Left forelimb (tissue), 1 donor: Measurements from ENCODE around the gene KRT34.
"Not testable (repeated sequence)": the region's sequence is repeated elsewhere in the genome, so short reads cannot be mapped to it uniquely, and the experiment has no call there.

Experiments
- DNase-seq: peaks from one replicate; pipeline ENCODE4 v3.0.0-alpha.2; 2018; ENCODE audit warnings: low spot score

The KRT34 gene

DNA sequence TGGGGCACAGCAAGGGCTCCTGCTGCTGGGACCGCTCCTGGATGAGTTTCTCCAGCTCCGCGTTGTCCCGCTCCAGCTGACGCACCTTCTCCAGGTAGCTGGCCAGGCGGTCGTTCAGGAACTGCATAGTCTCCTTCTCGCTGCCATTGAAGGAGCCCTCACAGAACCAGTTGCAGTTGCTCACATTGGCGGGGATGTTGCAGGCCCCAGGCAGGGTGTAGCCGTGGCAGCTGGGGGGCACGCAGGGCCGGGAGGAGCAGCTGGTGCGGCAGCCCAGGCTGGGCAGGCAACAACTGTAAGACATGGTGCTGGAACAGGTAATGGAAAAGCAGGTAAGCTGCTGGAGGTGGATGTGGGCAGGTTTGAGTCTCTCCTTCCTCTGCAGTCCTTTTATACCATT is at the start of gene KRT34:
Gene KRT34, minus strand, starts transcription at position 364 of the 400 bp plus-strand sequence. Its CDS starts 60 bp downstream, at position 304.
- not testable (repeated sequence) for DNase-seq

DNA sequence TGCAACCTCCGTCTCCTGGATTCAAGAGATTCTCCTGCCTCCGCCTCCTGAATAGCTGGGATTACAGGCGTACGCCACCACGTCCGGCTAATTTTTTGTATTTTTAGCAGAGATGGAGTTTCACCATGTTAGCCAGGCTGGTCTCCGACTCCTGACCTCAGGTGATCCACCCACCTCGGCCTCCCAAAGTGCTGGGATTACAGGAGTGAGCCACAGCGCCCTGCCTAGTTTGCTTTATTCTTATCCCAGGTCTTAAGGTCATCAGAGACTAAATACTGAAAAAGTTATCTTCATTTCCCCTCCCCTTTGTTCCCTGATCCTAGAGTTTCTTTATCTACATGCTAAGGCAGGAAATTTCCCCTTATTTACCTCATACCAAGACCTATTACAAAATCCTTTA is 48.3 kb upstream of the KRT34 start:
- DNase-seq = not testable (repeated sequence)

DNA sequence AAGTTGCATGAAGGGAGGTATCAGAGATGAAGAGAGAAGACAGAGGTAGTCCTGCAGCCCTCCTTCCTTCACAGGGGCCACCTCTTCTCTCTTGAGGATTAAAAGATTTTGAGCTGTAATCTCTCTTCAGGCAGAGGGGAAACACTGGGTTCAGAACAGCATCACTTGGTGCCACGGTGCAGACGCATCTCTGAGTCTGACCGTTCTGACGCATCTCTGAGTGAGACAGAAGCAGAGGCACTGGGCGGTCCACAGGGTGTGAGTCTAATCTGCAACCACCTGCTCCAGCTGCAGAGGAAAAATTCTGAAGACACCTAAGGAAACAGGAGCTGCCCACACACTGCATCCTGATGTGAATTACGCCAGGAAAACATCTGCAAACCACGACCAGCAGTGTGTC is 47.6 kb upstream of the KRT34 start:
- DNase-seq = no peak

DNA sequence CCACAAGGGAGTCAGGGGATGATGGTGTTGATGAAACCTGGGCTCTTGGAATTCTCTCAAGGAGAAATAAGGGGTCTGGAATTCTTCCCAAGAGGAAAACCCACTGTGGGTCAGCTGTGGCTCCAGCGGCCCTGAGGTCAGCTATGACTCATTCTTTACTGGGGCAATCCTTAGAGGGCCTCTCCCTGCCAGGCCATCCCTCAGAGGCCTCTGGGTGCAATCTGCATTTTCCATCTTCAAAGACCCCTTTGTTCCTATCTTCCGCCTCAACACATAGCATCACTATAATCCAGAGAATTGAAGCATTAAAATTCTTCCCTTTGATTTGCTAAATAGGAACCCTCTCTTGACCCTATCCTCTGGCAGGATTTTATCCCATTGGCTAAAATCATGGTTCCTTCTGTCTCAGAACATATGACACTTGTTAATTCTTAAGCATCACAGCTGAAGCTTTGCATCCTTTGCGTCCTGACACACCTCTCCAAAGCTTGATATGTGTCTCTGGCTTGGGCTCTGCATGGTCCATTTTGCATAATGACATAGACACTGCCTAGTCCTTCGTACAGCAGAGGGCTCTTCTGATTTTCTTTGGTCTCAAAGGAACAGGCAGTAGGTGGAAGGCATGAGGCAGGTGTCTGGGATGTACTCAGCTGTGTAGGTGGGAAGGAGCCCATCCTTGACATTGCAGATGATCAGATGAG is 46.6 kb upstream of the KRT34 start:
- no peak for DNase-seq

DNA sequence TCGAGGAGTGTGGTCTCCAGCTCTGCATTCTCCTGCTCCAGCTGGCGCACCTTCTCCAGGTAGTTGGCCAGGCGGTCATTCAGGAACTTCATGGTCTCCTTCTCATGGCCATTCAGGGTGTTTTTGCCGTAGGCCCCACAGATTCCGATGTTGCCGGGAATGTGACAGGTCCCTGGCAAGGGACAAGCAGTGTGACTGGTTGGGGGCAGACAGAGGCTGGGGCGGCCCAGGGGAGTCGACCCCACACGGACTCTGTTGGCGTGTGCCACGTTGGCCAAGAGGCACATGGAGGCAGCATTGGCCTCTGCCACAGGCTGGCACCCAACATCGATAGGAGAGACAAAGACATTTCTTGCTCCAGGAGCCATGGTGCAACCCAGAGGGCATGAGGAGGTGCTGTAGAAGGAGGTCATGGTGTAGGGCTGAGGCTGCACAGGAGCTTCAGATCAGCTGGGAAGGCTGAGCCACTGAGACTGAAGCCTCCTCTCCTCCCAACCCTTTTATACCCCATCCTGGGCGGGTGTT is 42.1 kb upstream of the KRT34 start, which contains the start of gene KRT37:
Gene KRT37, minus strand, starts transcription at position 475 of the 525 bp plus-strand sequence. Its CDS starts 62 bp downstream, at position 413.
- DNase-seq = no peak

DNA sequence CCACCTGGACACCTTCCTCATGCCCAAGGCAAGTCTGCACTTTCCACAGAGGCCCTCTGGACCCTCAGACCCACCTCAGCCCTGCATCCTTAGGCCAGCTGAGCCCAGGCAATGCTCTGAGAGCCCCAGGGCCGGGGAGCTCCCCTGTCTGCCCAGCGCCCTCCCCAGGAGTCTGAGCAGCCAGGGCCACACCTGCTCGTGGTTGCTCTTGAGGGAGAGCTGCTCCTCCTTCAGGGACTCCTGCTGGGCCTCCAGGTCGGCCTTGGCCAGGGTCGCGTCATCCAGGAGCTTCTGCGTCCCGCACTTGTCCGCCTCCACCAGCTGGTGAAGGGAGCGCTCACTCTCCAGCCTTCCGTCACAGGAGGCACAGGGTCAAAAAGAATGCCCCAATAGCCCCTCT is 40.5 kb upstream of the KRT34 start:
- DNase-seq = not testable (repeated sequence)

DNA sequence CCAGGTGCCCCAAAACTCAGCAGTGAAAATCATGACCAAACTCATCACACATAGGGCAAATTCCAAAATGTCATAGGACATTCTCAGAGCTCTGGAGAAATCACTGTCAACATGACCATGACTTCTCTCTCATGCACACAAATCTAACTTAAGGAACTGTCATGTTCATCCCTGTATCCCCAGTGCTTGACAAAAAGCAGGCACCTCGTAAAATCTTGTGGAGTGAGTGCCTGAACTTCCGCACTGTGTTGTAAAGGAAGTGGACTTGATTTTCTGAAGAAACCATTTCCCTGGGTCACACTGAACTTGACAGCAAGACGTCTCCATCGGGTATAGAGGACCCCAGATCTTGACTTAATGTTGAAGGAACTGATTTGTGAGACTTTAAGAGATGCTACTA is 39.5 kb upstream of the KRT34 start:
- no peak for DNase-seq

DNA sequence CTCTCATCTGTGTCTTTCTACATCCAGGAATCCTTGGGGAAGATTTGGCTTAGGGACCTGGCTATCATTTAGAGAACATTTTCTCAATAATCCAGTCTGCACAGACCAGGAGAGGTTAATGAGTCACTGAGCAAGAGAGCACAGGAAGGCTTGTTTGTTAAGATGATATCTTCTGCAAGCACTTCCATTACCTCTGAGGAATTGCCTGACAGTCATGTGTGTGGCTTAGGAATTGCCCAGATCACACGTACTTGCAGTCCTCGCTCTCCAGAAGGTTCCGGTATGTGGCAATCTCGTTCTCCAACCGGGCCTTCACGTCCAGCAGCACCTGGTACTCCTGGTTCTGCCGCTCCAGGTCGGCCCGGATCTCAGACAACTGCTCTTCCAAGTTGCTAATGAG is 39.0 kb upstream of the KRT34 start:
- DNase-seq = no peak

DNA sequence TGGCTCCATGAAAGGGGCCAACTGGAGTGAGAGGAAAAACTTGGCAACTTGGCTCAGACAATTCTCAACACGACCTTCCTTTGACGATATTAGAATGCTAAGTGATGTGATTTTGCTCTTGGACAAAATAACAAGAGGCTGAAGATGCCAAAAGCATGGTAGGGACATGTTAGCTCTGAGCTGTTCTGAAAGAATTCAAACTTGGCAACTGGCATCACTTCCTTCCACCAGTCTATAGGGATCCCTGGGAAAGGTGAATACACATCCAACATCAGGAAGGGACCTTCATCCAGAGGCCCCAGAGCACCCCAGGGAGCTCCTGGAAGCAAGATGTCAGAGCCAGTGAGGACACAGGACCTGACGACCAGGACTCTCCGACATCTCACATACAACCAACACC is 38.0 kb upstream of the KRT34 start:
- no peak for DNase-seq

DNA sequence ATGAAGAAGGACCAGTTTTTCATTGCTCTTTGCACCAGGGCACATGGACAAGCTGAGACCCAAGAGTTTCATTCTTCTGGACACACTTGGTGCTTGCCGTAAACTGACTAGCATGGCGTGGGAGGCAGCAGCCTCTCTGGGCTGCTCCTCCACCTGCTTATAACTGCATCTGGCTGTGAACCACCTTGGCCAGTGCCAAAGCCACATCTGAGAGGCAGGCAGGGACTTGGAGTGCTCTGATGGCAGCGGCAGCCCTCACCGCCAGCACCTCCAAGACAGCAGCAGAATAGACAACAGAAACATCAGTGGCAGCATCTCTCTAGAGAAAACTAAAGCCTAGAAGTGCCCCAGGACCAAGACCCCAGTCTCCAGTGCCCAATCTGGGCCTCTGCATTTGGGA is 37.6 kb upstream of the KRT34 start:
- DNase-seq = no peak

DNA sequence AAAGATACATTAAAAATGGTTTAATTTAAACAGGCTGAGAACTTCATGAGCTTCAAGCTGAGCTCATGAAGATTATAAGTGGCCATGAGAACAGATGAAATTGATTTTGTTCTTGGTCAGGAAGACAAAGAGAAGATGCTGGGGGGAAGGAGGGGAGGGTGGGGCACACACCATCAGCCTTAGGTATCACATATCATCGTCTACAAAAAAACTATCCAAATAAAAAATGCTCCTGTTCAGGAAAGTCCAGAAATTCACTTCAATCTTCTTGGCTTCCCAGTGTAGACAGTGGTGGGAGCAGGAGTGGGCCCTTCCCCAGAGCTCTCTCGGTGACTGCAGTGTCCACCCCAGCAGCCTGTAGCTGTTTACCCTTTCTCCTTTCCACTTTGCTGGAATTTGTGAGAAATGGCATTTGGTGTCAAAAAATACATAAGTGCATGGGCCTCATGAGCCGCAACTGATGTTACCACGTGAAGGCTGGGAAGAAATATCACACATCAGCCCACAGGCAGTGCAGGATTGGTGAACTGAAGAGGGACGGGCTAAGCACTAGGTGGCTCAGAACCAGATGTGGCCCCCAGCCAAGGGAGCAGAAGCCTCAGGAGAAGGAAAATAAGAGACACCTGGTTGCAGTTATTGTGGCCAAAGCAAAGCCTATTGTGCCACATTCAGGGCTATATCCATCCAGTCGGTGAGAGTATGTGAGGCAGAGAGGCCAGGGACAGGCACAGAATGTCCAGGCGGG is 36.2 kb upstream of the KRT34 start:
- DNase-seq = no peak

DNA sequence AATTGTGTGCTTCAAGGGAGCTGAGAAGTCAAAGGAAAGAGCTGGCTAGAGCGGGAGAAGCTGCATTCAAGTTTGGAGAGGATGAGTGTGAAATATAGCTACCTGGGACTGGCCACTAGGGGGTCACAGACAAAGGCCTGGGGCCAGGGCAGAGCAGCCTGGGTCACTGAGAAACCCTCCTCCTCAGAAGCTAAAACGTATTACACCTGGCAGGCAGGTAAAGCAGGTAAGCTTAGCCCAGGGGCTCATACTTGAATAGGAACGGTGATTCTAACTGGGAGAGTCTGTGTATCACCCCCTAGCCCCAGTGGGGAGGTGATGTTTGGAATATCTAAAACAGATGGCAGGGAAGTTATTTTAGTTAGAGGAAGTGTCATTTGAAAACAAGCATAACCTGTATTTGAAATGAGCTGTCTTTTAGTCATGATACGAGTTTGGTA is 35.5 kb upstream of the KRT34 start:
- DNase-seq = no peak

DNA sequence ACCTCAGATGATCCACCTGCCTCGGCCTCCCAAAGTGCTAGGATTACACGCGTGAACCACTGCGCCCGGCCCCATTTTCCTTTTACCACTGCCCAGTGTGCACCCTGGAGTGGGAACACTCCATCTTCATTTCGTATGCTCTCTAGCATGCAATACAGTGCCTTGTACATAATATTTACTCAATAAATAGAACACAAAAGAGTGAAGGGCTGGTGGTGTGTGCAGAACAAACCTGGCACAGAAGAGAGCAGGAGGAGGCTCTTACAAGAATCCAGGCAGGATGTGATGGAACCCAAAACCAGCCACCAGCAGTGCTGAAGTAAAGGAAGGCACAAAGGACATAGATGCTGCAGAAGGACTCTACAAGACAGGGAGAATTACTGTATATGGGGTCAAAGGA is 35.0 kb upstream of the KRT34 start:
- DNase-seq = no peak

DNA sequence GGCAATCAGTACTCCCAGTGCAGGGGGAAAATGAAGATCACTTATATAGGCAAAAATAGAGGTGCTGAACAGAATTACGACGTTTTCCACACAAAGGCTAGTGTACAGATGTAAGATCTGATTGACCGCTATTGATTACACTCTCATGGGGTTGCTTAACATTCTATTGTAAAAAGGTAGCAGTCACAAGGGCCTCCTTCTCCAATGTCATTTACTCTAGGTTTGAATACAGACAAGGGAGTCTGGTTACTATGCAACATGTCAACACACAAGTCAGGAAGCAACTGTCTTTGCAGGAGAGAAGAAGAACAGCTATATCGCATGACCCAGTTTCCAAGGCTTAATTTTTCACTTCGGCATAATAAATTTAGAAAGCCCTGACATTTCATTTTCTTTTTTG is 34.4 kb upstream of the KRT34 start:
- no peak for DNase-seq

DNA sequence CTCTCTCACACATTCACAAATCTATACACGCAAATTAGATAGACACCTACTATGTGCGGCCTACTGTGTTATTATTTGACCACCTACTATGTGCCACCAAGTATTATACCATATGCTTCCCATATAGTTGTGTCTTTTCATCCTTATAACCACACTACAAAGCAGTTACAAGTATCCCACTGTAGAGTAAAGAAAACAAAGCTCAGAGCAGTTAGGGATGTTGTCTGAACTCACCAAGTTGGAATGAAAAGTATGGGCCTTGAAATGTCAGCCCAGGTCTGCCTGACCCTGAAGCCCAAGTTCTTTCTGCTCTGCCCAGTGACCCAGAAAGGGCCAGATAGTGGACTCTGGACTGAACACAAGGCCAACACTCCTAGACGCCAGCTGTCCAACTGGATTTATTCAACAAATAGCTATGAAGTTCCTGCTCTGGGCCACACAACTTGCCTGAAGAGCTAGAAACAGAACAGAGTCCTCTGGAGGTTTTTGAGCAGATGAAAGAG is 33.8 kb upstream of the KRT34 start:
- DNase-seq = no peak

DNA sequence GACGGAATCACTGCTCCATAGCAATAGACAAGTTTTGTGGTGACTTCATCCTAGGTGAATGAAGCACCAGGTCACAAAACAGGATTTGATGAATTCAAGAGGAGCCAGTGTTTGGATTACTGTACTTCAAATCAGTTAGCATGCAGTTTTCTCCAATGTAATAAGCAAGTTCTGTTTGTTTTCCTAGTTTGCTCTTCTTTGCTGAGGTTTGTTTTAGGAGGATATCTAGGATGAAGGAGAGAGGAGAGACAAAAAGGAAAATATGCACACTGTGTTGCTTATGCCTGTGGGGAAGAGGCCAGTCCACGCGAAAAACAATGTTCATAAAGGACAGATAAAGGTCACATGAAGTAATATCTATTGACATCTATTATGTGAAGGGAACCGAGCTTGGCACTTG is 33.3 kb upstream of the KRT34 start:
- DNase-seq = no peak

DNA sequence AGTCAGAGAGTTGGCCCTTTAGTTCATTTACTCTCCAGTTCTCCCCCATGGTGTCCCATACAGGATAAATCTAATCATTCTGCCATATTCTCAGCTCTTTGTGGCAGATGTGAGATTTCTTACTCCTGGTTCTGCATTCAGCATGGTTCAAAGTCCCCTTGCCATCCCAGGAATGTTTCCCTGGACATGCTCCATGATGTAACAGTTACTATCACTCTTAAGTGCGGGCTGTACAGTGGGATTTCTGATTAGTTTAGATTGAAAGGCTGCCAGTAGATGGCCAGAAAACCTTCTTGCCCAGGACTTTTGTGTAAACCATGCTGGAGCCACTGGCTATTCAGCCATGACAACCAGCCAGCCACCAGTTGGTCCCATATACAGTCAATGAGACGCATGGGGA is 31.9 kb upstream of the KRT34 start:
- no peak for DNase-seq

DNA sequence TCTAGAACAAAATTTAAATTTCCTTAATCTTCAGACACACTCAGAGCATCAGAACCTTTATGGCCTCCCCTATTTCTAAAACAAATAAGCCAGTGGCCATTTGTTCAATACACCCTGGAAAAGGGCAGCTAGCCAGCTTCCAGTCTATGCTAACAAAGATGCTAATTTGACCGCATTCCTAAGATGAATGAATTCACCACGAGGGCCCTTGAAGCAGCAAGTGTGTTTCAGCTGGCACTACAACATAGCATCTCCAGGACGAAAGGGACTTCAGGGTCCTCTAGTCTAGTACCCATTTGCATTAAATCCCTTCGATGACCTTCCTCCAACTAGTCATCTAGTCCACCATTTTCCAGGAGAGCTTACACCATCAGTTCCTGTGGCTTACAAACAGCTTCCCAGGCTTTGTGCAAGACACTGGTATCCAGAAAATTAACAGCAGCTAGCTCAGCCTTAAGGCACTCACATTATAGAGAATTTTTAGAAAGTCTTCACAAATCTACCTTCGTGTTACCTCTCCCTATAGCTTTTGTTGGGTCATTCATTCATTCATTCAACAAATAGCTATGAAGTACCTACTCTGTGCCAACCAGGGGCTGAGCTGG is 31.3 kb upstream of the KRT34 start:
- DNase-seq = no peak

DNA sequence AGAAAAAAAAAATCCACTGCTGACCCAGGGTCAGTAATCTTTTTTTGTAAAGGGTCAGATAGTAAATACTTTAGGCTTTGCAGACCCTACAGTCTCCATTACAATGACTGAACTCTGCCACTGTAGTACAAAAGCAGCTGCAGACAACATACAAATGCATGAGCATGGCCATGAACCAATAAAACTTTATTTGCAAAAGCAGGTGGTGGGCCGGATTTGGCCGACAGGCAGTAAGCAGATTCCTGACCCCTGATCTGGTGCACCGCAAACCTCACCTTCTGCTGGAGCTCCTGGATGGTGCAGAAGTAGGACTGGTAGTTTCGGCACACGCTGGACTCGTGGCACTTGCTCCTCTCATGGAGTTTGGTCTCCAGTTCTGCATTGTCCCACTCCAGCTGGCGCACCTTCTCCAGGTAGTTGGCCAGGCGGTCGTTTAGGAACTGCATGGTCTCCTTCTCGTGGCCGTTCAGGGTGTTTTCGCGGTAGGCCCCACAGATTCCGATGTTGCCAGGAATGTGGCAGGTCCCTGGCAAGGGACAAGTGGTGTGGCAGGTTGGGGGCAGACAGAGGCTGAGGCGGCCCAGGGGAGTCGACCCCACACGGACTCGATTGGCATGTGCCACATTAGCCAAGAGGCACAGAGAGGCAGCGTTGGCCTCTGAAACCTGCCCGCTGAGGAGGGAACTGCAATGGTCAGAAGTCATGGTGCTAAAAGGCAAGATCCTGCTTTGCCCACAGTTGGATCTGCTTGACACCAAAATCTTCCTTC is 29.1 kb upstream of the KRT34 start:
- no peak for DNase-seq

DNA sequence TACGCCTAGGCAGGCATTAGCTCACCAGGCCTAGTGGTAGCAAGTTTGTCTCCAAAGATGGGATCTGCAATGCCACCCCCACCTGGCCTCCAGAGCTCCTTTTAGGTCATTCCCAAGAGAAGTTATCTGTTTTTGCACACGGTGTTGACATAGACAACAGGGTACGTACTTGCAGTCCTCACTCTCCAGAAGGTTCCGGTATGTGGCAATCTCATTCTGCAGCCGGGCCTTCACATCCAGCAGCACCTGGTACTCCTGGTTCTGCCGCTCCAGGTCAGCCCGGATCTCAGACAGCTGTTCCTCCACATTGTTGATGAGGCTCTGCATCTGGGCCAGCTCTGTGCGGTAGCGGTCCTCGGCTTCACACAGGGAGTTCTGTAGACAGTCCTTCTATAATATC is 25.1 kb upstream of the KRT34 start:
- DNase-seq = no peak

DNA sequence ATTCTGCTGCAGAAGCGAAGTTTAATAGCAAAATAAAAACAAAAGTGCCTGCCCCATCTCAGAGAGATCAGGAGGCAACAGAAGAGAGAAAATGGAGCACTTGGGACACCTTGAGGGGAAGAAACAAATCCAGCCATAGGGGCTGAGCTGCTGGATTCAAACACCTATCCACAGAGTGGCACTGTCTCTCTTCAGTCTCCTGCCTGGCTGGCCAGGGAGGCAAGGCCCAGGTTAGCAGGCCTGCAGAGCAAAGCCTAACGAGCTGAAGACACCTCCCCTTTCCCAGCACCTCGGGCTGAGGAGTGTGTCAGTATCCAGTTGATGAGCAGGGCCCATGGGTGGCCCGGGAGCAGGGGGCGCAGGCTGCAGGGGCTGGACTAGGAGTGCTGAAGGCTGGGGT is 24.1 kb upstream of the KRT34 start:
- no peak for DNase-seq
